ENCODE results near the gene MYBPC3. TPM values are rescaled to one million over a fixed set of nuclear protein-coding genes. Genes with fewer than 3 reads are reported as not detected.
"Not testable (repeated sequence)": the region's sequence is repeated elsewhere in the genome, so short reads cannot be mapped to it uniquely, and the experiment has no call there.

Gene MYBPC3
- total RNA-seq, 4 donors from 2014 or later = 0.21 to 0.60 TPM; not detected in 2

- 86 to 87% methylated on average over 34 of the region's 34 CpGs for WGBS, 2 donors
- H3K27me3 ChIP-seq = no peaks in the 10 kb centered on the region
- no peak overlapping the region for H3K27ac ChIP-seq
- no peak for DNase-seq (ENCODE audit: low spot score in 2 of 2)
- no peaks in the 10 kb centered on the region for H3K9me3 ChIP-seq
- H3K36me3 ChIP-seq = no peaks in the 10 kb centered on the region
- H3K4me1 ChIP-seq = no peaks in the 10 kb centered on the region
- TF ChIP-seq EP300 (IDR thresholded peaks at IDR 0.05) = no peak
- TF ChIP-seq CTCF (IDR thresholded peaks at IDR 0.05) = no peak
- TF ChIP-seq POLR2A (IDR thresholded peaks at IDR 0.05) = no peak
- no peak overlapping the region for H3K4me3 ChIP-seq
Measured at GRCh38 chr11:47337229-47337924, 15.1 kb downstream of the MYBPC3 start.

GRCh38 chr11:47336595-47336994, 15.9 kb downstream of the MYBPC3 start:
- no peaks in the 10 kb centered on the region for H3K9me3 ChIP-seq
- no peak overlapping the region for H3K27ac ChIP-seq
- no peak overlapping the region for H3K4me3 ChIP-seq
- peaks cover 0 to 4% (median 0%) of the 10 kb centered on the region in 3 donors for H3K36me3 ChIP-seq
- no peaks in the 10 kb centered on the region for H3K4me1 ChIP-seq
- H3K27me3 ChIP-seq = no peaks in the 10 kb centered on the region
- WGBS, 2 donors = 93 to 95% methylated on average over 4 of the region's 4 CpGs
- no peak for DNase-seq (ENCODE audit: low spot score in 2 of 2)
- TF ChIP-seq POLR2A (IDR thresholded peaks at IDR 0.05) = no peak
- no peak for TF ChIP-seq EP300 (IDR thresholded peaks at IDR 0.05)
- TF ChIP-seq CTCF (IDR thresholded peaks at IDR 0.05) = no peak

- Histone ChIP-seq H3K9me3 (no peaks in the 10 kb centered on the region), H3K4me1 (no peaks in the 10 kb centered on the region), H3K27me3 (no peaks in the 10 kb centered on the region), H3K27ac (no peak overlapping the region), H3K4me3 (no peak overlapping the region), H3K36me3 (peaks cover 0 to 7% (median 0%) of the 10 kb centered on the region in 3 donors)
- TF ChIP-seq POLR2A (IDR thresholded peaks at IDR 0.05) = no peak
- no peak for TF ChIP-seq CTCF (IDR thresholded peaks at IDR 0.05)
- no peak for TF ChIP-seq EP300 (IDR thresholded peaks at IDR 0.05)
- no peak for DNase-seq (ENCODE audit: low spot score in 2 of 2)
- WGBS, 2 donors = 62 to 64% methylated on average over 9 of the region's 9 CpGs
Measured at GRCh38 chr11:47335733-47336132, 16.8 kb downstream of the MYBPC3 start.

- H3K36me3 ChIP-seq; DNase-seq (ENCODE audit: low spot score in 2 of 2): not testable (repeated sequence)
Measured at GRCh38 chr11:47334699-47335411, 17.6 kb downstream of the MYBPC3 start.

GRCh38 chr11:47333886-47334443, 18.5 kb downstream of the MYBPC3 start:
- Histone ChIP-seq H3K9me3 (no peaks in the 10 kb centered on the region), H3K4me3 (no peak overlapping the region), H3K4me1 (peaks cover 0 to 7% (median 0%) of the 10 kb centered on the region in 4 donors), H3K27ac (no peak overlapping the region), H3K27me3 (no peaks in the 10 kb centered on the region), H3K36me3 (peaks cover 0 to 7% (median 2%) of the 10 kb centered on the region in 3 donors)
- no peak for DNase-seq (ENCODE audit: low spot score in 2 of 2)
- WGBS, 2 donors = 83 to 87% methylated on average over 8 of the region's 8 CpGs
- TF ChIP-seq POLR2A (IDR thresholded peaks at IDR 0.05) (no peak), CTCF (IDR thresholded peaks at IDR 0.05) (no peak), EP300 (IDR thresholded peaks at IDR 0.05) (no peak)

More at GRCh38 chr11:47334699-47335411, 17.6 kb downstream of the MYBPC3 start:
- not testable (repeated sequence) for H3K27me3 ChIP-seq, H3K4me1 ChIP-seq, H3K27ac ChIP-seq, H3K4me3 ChIP-seq, H3K9me3 ChIP-seq
- 93 to 94% methylated on average over 14 to 16 of the region's 16 CpGs for WGBS, 2 donors

All from tibial nerve (tissue), 4 donors.